Stimulated activated CD4-positive, alpha-beta T cell treated with anti-CD3 and anti-CD28 coated beads, Interleukin-12 subunit alpha, Interleukin-12 subunit beta, amount 100 ng/mL, for 4 hours (primary cell): ENCODE measurements around the gene PAQR7.

ENCODE experiments used
- DNase-seq: peaks from one replicate; pipeline ENCODE4 v3.0.0-alpha.2; 2020

The PAQR7 gene

GRCh38 chr1:25875154-25875855 lies at the start of gene PAQR7:
TSS of gene PAQR7 (minus strand) at chr1:25875708. CDS start at chr1:25863839, 11,869 bp downstream.
- DNase-seq, result peak; percentile 63

DNA sequence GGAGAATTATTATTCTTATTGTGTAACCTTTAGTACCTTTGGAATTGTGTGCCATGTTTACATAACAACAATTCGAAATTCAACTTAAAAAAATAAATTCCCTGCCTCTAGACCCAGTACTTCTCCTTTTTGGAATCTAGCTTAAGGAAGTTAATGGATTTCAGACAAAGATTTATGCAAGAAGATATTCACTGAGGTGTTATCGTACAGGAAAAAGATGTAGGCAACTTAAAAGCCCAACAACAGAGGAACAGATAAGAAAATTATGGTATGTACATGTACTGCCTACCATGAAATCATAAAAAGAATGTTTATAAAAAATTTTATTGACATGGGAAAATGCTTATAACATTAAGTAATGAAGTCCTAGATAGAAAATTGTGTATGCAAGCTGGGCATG lies 48.9 kb upstream of the PAQR7 start:
- DNase-seq, result no peak

DNA sequence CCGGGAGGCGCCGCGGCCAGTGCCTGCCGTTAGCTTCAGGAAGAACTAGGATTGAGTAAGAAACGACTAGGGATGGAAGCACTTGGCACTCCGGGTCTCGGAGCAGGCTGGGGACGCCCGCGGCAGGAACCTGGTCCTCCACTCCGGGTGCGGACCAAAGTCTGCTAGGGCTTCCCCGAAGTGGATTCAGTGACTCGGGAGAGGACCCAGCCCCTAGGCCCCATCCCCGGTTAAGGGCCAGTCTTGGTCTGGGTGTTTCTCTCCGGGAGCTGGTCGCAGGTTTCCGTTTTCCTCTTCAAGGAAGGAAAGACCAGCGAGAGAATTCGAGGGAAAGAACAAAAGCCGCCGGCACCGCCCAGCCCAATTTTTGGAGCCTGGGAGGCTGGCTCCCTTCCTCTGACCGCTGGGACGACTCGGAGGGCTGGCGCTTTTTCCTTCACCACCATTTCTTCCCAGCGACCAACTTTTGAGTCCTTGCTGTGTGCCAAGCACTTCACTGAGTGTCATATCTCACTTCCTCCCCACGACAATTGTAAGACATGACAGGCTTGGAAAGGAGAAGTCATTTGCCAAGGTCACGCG lies 47.6 kb upstream of the PAQR7 start:
- DNase-seq, result no peak

- peak; percentile 43 for DNase-seq
Measured at GRCh38 chr1:25922056-25922970, 46.8 kb upstream of the PAQR7 start.

DNA sequence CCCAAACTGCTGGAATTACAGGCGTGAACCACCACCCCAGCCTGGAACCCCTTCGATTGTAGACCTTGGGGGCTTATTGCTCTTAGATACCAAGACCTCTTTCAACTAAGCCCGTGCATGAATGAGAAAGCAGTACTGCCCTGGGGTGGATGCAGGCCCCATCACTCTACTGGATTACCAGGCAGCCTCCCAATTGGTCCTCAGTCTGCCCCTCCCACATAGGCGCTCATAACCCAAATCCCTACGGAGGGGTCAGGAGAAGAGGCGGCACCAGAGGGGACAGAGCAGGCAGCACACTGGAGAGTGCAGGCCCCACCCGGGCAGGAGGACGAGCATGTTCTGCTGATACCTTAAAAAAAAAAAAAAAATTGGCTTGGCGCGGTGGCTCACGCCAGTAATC lies 43.1 kb upstream of the PAQR7 start:
- DNase-seq, result no peak

- DNase-seq, result no peak
Measured at GRCh38 chr1:25917996-25918395, 42.5 kb upstream of the PAQR7 start.

- no peak for DNase-seq
Measured at GRCh38 chr1:25916460-25916859, 41.0 kb upstream of the PAQR7 start.

DNA sequence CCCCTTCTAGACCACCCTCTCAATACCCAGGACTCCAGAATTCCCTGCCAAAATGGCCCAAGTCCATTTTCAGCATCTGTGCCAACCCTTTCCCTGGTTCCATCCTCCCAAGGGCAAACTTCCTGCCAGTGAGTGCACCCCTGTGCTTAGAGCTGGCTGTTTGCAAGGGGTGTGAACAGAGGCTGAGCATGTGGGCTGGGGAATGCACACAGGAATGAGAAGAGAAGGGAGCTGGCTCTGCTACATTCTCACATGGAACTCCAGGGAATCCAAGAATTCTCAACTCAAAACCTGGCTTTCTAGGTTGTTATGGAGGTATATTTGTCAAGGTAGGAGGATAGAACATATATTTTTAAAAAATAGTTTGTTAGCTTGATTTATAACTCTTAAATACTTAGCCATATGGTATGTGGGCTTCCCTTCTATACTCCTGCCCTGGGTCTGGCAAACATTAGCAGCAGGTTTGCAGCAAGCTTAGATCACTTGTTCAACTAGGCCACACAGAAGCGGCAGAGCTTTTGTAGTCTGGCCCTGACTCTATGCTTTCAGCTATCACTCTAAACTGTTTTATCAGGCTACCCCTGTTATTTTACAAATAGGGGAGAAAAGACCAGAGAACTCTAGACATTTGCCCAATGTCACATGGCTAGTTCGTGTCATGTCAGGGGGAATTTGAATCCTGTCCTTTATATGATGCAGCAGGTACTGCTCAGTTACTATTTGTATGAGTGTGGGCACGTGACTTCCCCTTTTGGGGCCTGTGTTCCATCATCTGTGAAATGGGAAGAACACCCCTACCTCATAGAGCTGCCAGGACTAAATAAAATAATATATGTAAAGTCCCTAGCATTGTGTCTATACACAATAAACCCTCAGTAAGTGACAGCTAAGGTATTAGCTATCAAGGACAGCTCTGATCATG lies 38.8 kb upstream of the PAQR7 start:
- DNase-seq, result no peak

DNA sequence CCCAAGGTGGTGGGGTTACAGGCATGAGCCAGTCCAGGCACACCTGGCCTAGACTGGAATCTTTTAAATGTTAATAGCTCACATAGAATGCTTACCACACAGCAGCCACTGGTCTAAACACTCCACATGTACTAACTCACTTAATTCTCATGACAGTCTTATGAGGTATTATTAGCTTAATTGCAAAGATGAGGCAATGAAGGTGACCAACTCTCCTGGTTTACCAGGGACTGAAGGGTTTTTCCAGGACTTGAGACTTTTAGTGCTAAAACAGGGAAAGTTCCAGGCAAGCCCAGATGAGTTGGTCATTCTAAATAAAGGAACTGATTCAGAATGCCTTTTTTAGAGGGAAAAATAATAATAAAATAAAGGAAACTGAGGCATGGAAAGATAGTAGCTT lies 37.7 kb upstream of the PAQR7 start:
- no peak for DNase-seq

DNA sequence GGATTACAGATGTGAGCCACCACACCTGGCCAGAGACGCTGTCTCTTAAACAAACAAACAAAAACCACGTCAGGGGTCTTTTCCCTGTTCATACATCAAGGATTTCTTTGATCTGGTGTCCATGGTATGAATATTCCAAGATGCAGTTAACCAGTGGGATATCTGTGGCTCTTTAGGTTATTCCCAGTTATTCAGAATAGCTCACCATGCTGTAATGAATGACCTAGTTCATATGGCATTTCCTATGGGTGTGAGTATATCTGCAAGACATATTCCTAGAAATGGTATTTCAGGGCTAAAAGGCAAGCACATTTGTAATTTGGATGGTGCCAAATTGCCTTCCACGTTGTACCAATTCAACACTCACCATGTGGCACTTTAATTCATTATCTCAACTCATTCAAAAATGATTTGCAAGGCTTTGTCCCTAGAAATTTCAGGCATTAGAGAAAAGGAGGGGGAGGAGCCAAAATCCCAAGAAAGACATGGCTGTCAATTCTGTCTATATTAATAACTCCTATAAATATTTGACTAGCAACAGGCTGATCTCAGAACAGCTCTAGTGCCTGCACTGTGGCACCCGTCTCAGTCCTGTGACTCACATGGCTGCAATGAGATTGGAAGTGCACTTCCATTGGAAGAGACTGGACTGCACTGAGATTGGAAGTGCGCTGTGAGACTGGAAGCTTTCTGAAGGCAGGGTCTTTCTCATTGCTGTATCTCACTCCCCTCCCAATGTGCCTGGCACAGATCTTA lies 36.7 kb upstream of the PAQR7 start:
- DNase-seq, result no peak

- DNase-seq, result no peak
Measured at GRCh38 chr1:25911162-25911561, 35.7 kb upstream of the PAQR7 start.

GRCh38 chr1:25909040-25909439 lies 33.5 kb upstream of the PAQR7 start:
- no peak for DNase-seq

GRCh38 chr1:25908161-25908560 lies 32.7 kb upstream of the PAQR7 start:
- DNase-seq, result no peak

- no peak for DNase-seq
Measured at GRCh38 chr1:25907601-25908000, 32.1 kb upstream of the PAQR7 start.

DNA sequence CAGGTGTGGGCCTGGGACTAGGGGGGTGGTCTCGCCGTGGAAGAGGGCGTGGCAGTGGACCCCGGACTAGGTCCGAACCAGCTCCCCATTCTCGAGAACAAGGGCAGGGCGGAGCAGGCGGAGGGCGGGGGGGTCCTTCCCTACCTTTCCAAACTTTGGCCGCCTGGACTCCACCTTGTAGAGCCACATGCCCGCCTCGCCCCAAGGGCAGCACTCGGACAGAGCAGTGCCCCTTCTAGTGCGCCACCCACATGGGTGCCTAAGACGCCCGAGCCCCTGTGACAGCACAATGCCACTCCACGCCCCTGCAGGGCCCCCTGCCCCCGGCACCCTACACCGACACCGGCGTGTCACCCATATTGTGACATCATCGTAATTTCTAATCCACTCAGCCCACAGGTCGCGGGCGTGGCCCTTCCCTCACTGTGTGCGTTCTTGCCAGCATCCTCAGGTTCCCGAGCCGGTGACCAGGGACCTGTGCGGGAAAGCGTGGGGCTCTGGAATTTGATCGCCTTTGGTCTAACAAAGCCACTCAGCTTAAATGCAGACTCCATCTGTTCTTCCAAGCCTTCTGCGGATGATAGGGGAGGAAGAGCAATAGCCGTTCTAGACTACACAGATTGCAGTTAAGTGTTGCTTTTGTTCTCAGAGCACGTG lies 31.3 kb upstream of the PAQR7 start:
- peak; percentile 24 for DNase-seq

DNA sequence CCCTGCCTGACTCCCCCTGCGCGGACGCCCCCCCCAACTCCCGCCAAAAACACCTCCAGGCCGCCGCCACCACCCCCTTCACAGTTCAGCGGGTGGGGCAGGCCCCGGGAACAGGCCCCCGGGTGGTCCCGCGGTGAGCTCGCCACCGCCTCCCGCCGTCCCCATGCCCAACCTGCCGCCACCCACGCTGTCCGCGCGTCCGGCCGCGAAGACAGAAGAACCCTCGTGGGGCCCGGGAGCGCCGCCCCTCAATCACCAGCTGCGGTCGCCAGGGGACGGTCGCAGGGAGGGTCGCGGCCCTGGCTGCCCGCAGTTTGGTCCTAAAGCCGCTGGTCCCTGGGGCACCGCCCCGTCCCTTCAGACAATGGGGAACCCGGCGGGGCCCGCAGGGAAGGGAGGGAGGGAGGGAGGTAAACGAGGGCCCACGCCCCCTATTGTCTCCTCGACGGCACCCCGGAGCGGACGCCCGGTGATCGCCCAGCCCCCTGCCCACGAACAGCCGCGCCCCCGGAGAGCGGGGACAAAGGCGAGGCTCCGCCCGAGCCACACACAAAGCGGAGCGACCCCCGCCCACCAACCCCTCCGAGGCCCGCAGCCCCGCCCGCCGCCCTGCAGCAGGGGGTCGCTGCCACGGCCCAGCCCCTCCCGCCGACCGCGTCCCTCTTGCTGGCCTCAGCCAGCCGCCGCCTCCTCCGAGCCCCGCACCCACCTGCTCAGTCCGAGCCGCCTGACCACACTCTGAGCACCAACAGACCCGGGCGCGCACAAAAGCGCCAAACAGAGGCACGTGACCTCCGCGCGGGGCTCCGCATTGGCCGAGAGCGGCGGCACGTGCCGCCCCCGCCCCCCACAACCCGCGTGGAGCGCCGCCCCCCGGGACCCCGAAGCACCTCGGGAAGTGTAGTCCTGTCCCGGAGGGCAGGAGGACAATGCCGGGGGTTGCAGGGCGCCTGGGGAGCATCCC lies 30.5 kb upstream of the PAQR7 start, which contains the start of gene STMN1:
Gene STMN1, minus strand, starts transcription at position 740 of the 964 bp plus-strand sequence. CDS start 1,743 bp downstream, outside the sequence.
- peak; percentile 88 for DNase-seq

- DNase-seq, result peak; percentile 95
Measured at GRCh38 chr1:25904943-25905679, 29.6 kb upstream of the PAQR7 start.

- DNase-seq, result no peak
Measured at GRCh38 chr1:25903986-25904385, 28.5 kb upstream of the PAQR7 start.

DNA sequence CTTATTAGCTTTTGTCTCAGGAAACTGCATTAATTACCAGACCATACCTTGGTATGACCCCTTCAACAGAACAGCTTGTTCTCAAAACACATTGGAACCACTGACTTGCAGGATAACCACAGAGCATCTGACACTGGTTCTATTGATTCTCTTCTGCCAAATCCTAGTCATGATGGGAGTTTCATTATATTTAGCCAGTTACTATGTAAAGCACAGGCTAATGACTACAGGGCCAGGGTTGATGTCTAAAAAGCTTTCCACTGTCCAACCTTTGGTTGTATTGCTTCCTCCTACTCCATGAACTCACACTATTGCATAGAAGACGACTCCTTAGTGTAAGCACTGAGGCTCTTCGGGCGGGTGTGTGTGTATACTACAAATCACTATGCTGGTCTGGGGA lies 27.0 kb upstream of the PAQR7 start:
- DNase-seq, result no peak
